AG04449 (cell line): Measurements from ENCODE around the gene CHST14.

Experiments
- CTCF ChIA-PET: fragments of 350-600 bp; formaldehyde crosslinking; extraction: SDS; loops from one replicate; lab custom pipeline; 2021; ENCODE audit warnings: antibody characterized with exemption; lab: Yijun Ruan, JAX
- POLR2A ChIA-PET: fragments of 400-600, 350-600 bp; formaldehyde crosslinking; extraction: SDS; loops from one replicate; lab custom pipeline; 2020; ENCODE audit warnings: antibody characterized with exemption, inconsistent platforms; lab: Yijun Ruan, JAX
- DNase-seq: peaks from one replicate; pipeline ENCODE4 v3.0.0-alpha.2; 2010; ENCODE audit warnings: low read depth, low spot score
- H3K4me3 ChIP-seq: 2 replicates; pipeline ENCODE4 v1.5.1; 2011; ENCODE audit warnings: low read depth, mild to moderate bottlenecking, control low read depth, low read length
- TF ChIP-seq, protein P1 (sequence below): IDR thresholded peaks from one replicate; pipeline ENCODE4 v1.5.1; 2011; ENCODE audit warnings: mild to moderate bottlenecking, moderate library complexity, low read length, control low read depth, inconsistent platforms; ENCODE audit not compliant: insufficient read depth; ENCODE audit errors: missing control alignments

The CHST14 gene

DNA sequence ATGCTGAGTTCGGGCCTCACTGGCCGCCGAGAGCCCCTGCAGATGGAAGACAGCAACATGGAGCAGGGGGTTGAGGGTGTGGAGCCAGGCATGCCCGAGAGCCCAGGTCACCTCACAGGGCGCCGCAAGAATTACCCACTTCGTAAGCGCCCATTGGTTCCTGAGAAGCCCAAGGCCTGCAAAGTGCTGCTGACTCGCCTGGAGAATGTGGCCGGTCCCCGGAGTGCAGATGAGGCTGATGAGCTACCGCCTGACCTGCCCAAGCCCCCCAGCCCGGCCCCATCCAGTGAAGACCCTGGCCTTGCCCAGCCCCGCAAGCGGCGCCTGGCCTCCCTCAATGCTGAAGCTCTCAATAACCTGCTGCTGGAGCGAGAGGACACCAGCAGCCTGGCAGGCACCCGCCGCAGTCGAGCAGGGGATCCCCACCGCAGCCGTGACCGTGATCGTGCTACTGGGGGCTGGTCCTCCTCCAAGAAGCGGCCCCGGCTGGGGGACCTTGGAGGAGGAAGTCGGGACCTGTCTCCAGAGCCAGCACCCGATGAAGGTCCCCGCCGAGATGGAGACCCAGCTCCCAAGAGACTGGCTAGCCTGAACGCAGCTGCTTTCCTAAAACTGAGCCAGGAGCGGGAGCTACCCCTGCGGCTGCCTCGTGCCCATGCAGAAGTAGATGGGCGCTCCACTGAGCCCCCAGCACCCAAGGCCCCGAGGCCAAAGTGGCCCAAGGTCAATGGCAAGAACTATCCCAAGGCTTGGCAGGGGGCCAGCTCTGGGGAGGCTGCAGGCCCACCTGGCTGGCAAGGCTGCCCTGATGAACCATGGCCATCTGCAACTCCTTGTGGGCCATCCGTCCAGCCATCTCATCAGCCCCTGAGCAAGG is 12.1 kb upstream of the CHST14 start:
- no peak overlapping the region for H3K4me3 ChIP-seq
- TF ChIP-seq, protein P1, sequence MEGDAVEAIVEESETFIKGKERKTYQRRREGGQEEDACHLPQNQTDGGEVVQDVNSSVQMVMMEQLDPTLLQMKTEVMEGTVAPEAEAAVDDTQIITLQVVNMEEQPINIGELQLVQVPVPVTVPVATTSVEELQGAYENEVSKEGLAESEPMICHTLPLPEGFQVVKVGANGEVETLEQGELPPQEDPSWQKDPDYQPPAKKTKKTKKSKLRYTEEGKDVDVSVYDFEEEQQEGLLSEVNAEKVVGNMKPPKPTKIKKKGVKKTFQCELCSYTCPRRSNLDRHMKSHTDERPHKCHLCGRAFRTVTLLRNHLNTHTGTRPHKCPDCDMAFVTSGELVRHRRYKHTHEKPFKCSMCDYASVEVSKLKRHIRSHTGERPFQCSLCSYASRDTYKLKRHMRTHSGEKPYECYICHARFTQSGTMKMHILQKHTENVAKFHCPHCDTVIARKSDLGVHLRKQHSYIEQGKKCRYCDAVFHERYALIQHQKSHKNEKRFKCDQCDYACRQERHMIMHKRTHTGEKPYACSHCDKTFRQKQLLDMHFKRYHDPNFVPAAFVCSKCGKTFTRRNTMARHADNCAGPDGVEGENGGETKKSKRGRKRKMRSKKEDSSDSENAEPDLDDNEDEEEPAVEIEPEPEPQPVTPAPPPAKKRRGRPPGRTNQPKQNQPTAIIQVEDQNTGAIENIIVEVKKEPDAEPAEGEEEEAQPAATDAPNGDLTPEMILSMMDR = no peak
- no peak for DNase-seq
- CTCF ChIA-PET = interaction anchor here (0.7 to 0.9 kb wide), 2 partner anchors 10 to 19 kb away, joined by 3 to 5 read pairs; no protein-coding TSS in a partner anchor
- POLR2A ChIA-PET = no interaction called here

DNA sequence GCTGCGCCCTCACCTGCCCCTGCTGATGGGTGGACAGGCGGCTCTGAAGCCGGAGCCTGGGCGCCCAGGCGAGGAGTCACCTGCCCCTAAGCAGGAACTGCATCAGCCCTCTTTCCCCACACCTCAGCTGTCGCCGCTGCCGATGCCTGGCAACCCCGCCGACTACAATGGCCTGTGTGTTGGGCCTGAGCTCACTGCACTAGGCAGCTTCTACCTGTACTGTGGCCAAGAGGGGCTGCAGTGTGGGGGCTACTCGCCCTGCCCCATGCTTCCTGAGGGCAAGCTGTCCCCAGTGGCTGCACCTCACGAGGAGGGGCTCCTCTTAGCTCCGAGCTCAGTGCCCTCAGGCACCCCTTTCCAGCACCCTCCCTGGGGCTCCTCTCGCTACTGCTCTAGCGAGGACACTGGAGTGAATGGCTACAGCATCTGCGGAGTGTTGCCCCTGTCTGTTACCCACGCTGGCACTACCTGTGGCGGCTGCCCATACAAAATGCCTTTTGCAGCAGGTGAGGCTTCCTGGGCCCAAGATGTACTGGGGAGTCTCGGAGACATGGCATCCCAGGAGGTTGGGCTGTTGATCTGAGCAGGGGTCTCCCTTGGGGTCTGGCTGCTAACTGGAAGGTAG is 11.3 kb upstream of the CHST14 start:
- TF ChIP-seq, protein P1 = no peak
- ChIA-PET POLR2A (no interaction called here), CTCF (interaction anchor here (0.7 to 0.9 kb wide), 2 partner anchors 10 to 19 kb away, joined by 3 to 5 read pairs; no protein-coding TSS in a partner anchor)
- H3K4me3 ChIP-seq = no peak overlapping the region
- no peak for DNase-seq

DNA sequence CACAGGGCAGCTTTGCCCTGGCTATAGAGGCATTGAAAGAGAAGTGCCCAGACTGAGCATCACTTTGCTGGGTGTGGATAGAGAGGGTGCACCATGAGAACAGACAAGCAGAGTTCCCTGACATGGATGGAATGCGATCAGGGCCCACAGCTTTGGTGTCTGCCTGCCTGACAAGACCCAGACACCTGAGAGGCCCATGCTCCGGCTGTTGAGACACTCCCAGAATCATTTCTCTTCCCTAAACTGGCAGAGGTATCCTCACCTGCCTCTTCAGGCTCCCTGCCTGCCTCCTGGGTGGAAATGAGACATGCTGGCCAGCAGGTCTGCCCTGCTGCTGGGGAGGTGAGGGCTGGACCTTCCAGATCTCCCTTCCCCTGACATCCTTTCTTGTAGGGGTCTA is 10.4 kb upstream of the CHST14 start:
- TF ChIP-seq, protein P1 = no peak
- no peak overlapping the region for H3K4me3 ChIP-seq
- no peak for DNase-seq
- POLR2A ChIA-PET = no interaction called here
- CTCF ChIA-PET = no interaction called here

DNA sequence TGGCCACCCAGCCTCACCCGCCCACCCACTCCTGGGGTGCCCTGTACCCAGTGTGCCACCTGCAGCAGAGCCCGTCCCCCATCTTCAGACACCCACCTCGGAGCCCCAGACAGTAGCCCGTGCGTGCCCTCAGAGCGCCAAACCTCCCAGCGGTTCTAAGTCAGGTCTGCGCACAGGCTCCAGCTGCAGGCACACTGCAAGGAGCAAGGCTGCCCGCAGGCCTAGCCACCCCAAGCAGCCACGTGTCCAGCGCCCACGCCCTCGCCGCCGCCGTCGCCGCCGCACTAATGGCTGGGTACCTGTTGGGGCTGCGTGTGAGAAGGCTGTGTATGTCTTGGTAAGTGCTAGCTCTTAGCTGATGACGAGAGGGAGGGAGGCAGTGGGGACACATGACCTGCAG is 8.8 kb upstream of the CHST14 start:
- ChIA-PET CTCF (interaction anchor here (1.1 to 1.6 kb wide), 2 partner anchors 19 to 187 kb away, joined by 3 to 4 read pairs; no protein-coding TSS in a partner anchor), POLR2A (no interaction called here)
- DNase-seq = no peak
- TF ChIP-seq, protein P1 = no peak
- H3K4me3 ChIP-seq = no peak overlapping the region

DNA sequence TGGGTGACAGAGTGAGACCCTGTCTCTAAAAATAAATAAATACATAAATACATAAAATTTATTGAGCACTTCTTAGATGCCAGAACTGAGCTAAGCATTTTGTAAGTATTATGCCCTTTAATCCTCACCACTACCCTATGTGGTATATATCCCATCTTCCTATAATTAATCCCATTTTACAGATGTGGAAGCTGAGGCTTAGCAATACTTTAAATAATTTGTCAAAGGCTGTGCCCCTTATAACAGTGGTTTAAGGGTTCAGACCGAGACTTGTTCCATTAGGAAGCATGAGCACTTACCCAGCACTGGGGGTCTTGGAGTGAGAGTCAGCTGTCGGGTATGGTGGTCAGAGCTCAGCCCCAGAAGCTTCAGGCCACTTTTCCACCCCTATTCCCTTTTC is 7.5 kb upstream of the CHST14 start:
- no peak overlapping the region for H3K4me3 ChIP-seq
- no peak for DNase-seq
- ChIA-PET CTCF (interaction anchor here (1.0 to 1.6 kb wide), 5 partner anchors 9 to 188 kb away, joined by 3 to 4 read pairs (median 3); no protein-coding TSS in a partner anchor), POLR2A (no interaction called here)
- TF ChIP-seq, protein P1 = no peak
